ENCODE data around the gene EEF2K. TPM values are rescaled to one million over a fixed set of nuclear protein-coding genes. Genes with fewer than 3 reads are reported as not detected.

The EEF2K gene
- total and polyA plus RNA-seq, 2 of the 13 experiments (the other 11 are each of a cell fraction or from before 2014, with no cell fraction given): 22.0 to 23.8 TPM

GRCh38 chr16:22297871-22298733 lies 92.0 kb downstream of the EEF2K start (continued):
- peak; percentile 66 for TF ChIP-seq ZHX2 (IDR thresholded peaks at IDR 0.05; ENCODE audit: low read depth)
- 0 out of 2 replicates have a peak, but pooled peaks have one; percentile 69 for TF ChIP-seq ZHX2 (CRISPR knock-in tag; IDR thresholded peaks at IDR 0.05; ENCODE audit: borderline replicate concordance)
- TF ChIP-seq DPF2 (CRISPR knock-in tag; IDR thresholded peaks at IDR 0.05; ENCODE audit: borderline replicate concordance, low read depth): 0 out of 2 replicates have a peak, but pooled peaks have one; percentile 13
- no peak; the same call in 1 of the 2 replicates for TF ChIP-seq IRF9 (CRISPR knock-in tag; IDR thresholded peaks at IDR 0.05; ENCODE audit: borderline replicate concordance)
- no peak; the same call in 1 of the 2 replicates for TF ChIP-seq PRMT3 (CRISPR knock-in tag; IDR thresholded peaks at IDR 0.05; ENCODE audit: borderline replicate concordance, low read depth)
- 0 out of 2 replicates have a peak, but pooled peaks have one; percentile 65 for TF ChIP-seq ZNF570 (CRISPR knock-in tag; IDR thresholded peaks at IDR 0.05; ENCODE audit: borderline replicate concordance)
- no peak; the same call in 1 of the 2 replicates for TF ChIP-seq CAMTA2 (CRISPR knock-in tag; IDR thresholded peaks at IDR 0.05; ENCODE audit: borderline replicate concordance)
- TF ChIP-seq ZFP1 (CRISPR knock-in tag; IDR thresholded peaks at IDR 0.05): no peak; the same call in 1 of the 2 replicates
- no peak for TF ChIP-seq ZNF576 (CRISPR knock-in tag; IDR thresholded peaks at IDR 0.05)
- no peak for TF ChIP-seq KAT2B (IDR thresholded peaks at IDR 0.05; ENCODE audit: borderline replicate concordance, low read depth, low read length)
- no peak for TF ChIP-seq HOXA7 (CRISPR knock-in tag; IDR thresholded peaks at IDR 0.05)
- no peak for TF ChIP-seq TRIM24 (CRISPR knock-in tag; IDR thresholded peaks at IDR 0.05)
- TF ChIP-seq CBX2 (IDR thresholded peaks at IDR 0.05; ENCODE audit: low read depth, low read length): no peak
- peak; percentile 84; the same call in 1 of the 2 replicates for TF ChIP-seq CBX2 (CRISPR knock-in tag; IDR thresholded peaks at IDR 0.05; ENCODE audit: low read depth)
- peak; percentile 45 for TF ChIP-seq FOXJ3 (CRISPR knock-in tag; IDR thresholded peaks at IDR 0.05; ENCODE audit: borderline replicate concordance)

All from HepG2 (cell line).